HCT116 (cell line): ENCODE results near the gene VDAC1. TPM values are rescaled to one million over a fixed set of nuclear protein-coding genes. Genes with fewer than 3 reads are reported as not detected.

Source experiments
- ATAC-seq: fragments of 200-7000 bp; cut with Tn5 transposase; 2 replicates; pipeline ENCODE4 v1.9.1; 2020; ENCODE audit warnings: mild to moderate bottlenecking, moderate library complexity
- BruUV-seq: library from RNA; stranded (reverse); fragments of 400-500 nt; replicated peaks from 2 replicates; lab custom pipeline; 2021; lab: Mats Ljungman, UMichigan
- CTCF ChIA-PET: fragments of 300-600 bp; sonication (Branson Sonifier 250); formaldehyde crosslinking; loops from one replicate; lab custom pipeline; 2021; ENCODE audit warnings: antibody characterized with exemption; lab: Charles Lee
- POLR2A ChIA-PET: fragments of 300-600, 350-600 bp; sonication (Branson Sonifier 250); formaldehyde crosslinking; loops from one replicate; lab custom pipeline; 2021; ENCODE audit warnings: antibody characterized with exemption; lab: Charles Lee
- RAD21 ChIA-PET, 2 experiments: fragments of 300-600 bp; sonication (Branson Sonifier 250); formaldehyde crosslinking; loops; one replicate each; lab custom pipeline; 2023; ENCODE audit warnings: low total read pairs in 2 of 2; ENCODE audit not compliant: uncharacterized antibody in 2 of 2, unreplicated experiment in 2 of 2, low non-redundant PET in 1 of 2; lab: Charles Lee
- DNase-seq: peaks from one replicate; pipeline ENCODE4 v3.0.0-alpha.2; 2010; ENCODE audit warnings: low read depth, low spot score
- H2AFZ ChIP-seq: fragments of 200-600 bp; shearing (Covaris generic), sonication (generic); 2 replicates; pipeline ENCODE4 v1.6.1; 2017; ENCODE audit warnings: low read depth, mixed run types, mixed read lengths, antibody characterized with exemption, low read length; ENCODE audit not compliant: poor library complexity, severe bottlenecking
- H3K27ac ChIP-seq: 2 replicates; pipeline ENCODE4 v1.5.1; 2012; ENCODE audit warnings: low read depth, low read length
- H3K27me3 ChIP-seq: fragments of 200-600 bp; sonication (generic); 2 replicates; pipeline ENCODE4 v1.6.1; 2016; ENCODE audit warnings: mixed run types, low read length, mixed read lengths; ENCODE audit not compliant: insufficient read depth
- H3K36me3 ChIP-seq, 2 experiments: fragments of 200-500 bp in 1 of 2; fragments of 200-600 bp in 1 of 2; sonication (Bioruptor generic) in 1 of 2; sonication (generic) in 1 of 2; 2 replicates each; pipeline versions ENCODE4 v1.5.1 to v1.6.1; 2014 to 2016; ENCODE audit warnings: low read length in 2 of 2, inconsistent platforms in 1 of 2, mixed read lengths in 1 of 2, mixed run types in 1 of 2; ENCODE audit not compliant: insufficient read depth in 2 of 2, control insufficient read depth in 1 of 2
- H3K4me1 ChIP-seq, 2 experiments: fragments of 200-600 bp in 1 of 2; sonication (generic) in 1 of 2; 2 replicates each; pipeline versions ENCODE4 v1.5.1 to v1.6.1; 2012 to 2017; ENCODE audit warnings: low read length in 2 of 2, inconsistent platforms in 1 of 2, mild to moderate bottlenecking in 1 of 2, mixed read lengths in 1 of 2, mixed run types in 1 of 2, moderate library complexity in 1 of 2; ENCODE audit not compliant: insufficient read depth in 2 of 2, control insufficient read depth in 1 of 2
- H3K4me2 ChIP-seq: fragments of 200-600 bp; sonication (generic); 2 replicates; pipeline ENCODE4 v1.6.1; 2017; ENCODE audit warnings: mixed run types, low read length, mixed read lengths
- H3K4me3 ChIP-seq, 2 experiments: fragments of 200-600 bp in 1 of 2; sonication (generic) in 1 of 2; replicated peaks in 1 of 2; 2 replicates each; pipeline ENCODE4 v1.5.1; 2011 to 2016; ENCODE audit warnings: low read length in 2 of 2, control low read depth in 1 of 2, low read depth in 1 of 2, mild to moderate bottlenecking in 1 of 2, mixed read lengths in 1 of 2, mixed run types in 1 of 2
- H3K79me2 ChIP-seq: fragments of 200-600 bp; sonication (generic); 2 replicates; pipeline ENCODE4 v1.6.1; 2017; ENCODE audit warnings: mild to moderate bottlenecking, mixed run types, low read length, moderate library complexity, mixed read lengths; ENCODE audit not compliant: insufficient read depth
- H3K9ac ChIP-seq: fragments of 200-600 bp; sonication (generic); 2 replicates; pipeline ENCODE4 v1.6.1; 2016; ENCODE audit warnings: low read length, mixed read lengths
- H3K9me2 ChIP-seq: fragments of 200-600 bp; sonication (generic), shearing (Covaris generic); 2 replicates; pipeline ENCODE4 v1.6.1; 2017; ENCODE audit warnings: mixed run types, mild to moderate bottlenecking, moderate library complexity; ENCODE audit not compliant: insufficient read depth
- H3K9me3 ChIP-seq, 2 experiments: fragments of 200-500 bp in 1 of 2; fragments of 200-600 bp in 1 of 2; sonication (Bioruptor generic) in 1 of 2; sonication (generic) in 1 of 2; 2 replicates each; pipeline ENCODE4 v1.6.1; 2014 to 2017; ENCODE audit warnings: low read length in 2 of 2, mixed read lengths in 2 of 2, inconsistent platforms in 1 of 2, low read depth in 1 of 2, mild to moderate bottlenecking in 1 of 2, mixed run types in 1 of 2, moderate library complexity in 1 of 2; ENCODE audit not compliant: control insufficient read depth in 1 of 2, insufficient read depth in 1 of 2
- H4K20me1 ChIP-seq: fragments of 200-600 bp; sonication (generic), shearing (Covaris generic); 2 replicates; pipeline ENCODE4 v1.6.1; 2017; ENCODE audit warnings: mixed run types, mild to moderate bottlenecking, moderate library complexity; ENCODE audit not compliant: insufficient read depth
- ATF3 ChIP-seq: IDR thresholded peaks from 2 replicates; pipeline ENCODE4 v1.6.1; 2012
- CBX3 ChIP-seq: IDR thresholded peaks from 2 replicates; pipeline ENCODE4 v1.6.1; 2012; ENCODE audit warnings: low read depth
- CEBPB ChIP-seq: IDR thresholded peaks from 2 replicates; pipeline ENCODE4 v1.6.1; 2012; ENCODE audit warnings: low read depth
- CTCF ChIP-seq, 3 experiments: fragments of 200-600 bp in 1 of 3; sonication (generic) in 1 of 3; IDR thresholded peaks in 2 of 3; conservative IDR thresholded peaks in 1 of 3; 2 replicates each; pipeline ENCODE4 v1.5.1; 2012 to 2017; ENCODE audit warnings: low read depth in 2 of 3, low read length in 2 of 3, antibody characterized with exemption in 1 of 3, borderline replicate concordance in 1 of 3, control low read depth in 1 of 3, mild to moderate bottlenecking in 1 of 3, mixed read lengths in 1 of 3, mixed run types in 1 of 3, moderate library complexity in 1 of 3; ENCODE audit not compliant: insufficient read depth in 1 of 3
- ELF1 ChIP-seq: IDR thresholded peaks from 2 replicates; pipeline ENCODE4 v1.6.1; 2012; ENCODE audit warnings: low read depth, borderline replicate concordance
- EZH2phosphoT487 ChIP-seq: fragments of 200-600 bp; IDR thresholded peaks from 2 replicates; pipeline ENCODE4 v1.6.1; 2018; ENCODE audit warnings: antibody characterized with exemption, borderline replicate concordance
- FOSL1 ChIP-seq: IDR thresholded peaks from 2 replicates; pipeline ENCODE4 v1.6.1; 2012; ENCODE audit warnings: low read depth
- JUND ChIP-seq: IDR thresholded peaks from 2 replicates; pipeline ENCODE4 v1.6.1; 2012
- MAX ChIP-seq: IDR thresholded peaks from 2 replicates; pipeline ENCODE4 v1.6.1; 2012
- POLR2A ChIP-seq: IDR thresholded peaks from 2 replicates; pipeline ENCODE4 v1.7.0; 2011; ENCODE audit warnings: borderline replicate concordance; ENCODE audit not compliant: insufficient read depth, insufficient read length; ENCODE audit errors: extremely low read depth
- POLR2AphosphoS5 ChIP-seq: IDR thresholded peaks from 2 replicates; pipeline ENCODE4 v1.6.1; 2011; ENCODE audit warnings: mild to moderate bottlenecking, low read depth, low read length, moderate library complexity
- RAD21 ChIP-seq: IDR thresholded peaks from 2 replicates; pipeline ENCODE4 v1.6.1; 2012; ENCODE audit warnings: low read depth, mild to moderate bottlenecking
- SIN3A ChIP-seq: IDR thresholded peaks from 2 replicates; pipeline ENCODE4 v1.6.1; 2012; ENCODE audit warnings: low read depth
- SP1 ChIP-seq: IDR thresholded peaks from 2 replicates; pipeline ENCODE4 v1.6.1; 2012; ENCODE audit warnings: low read depth
- SRF ChIP-seq: IDR thresholded peaks from 2 replicates; pipeline ENCODE4 v1.6.1; 2012; ENCODE audit warnings: low read depth
- ZNF274 ChIP-seq: fragments of 200-500 bp; sonication (Bioruptor generic); IDR thresholded peaks from 2 replicates; pipeline ENCODE4 v1.6.1; 2014; ENCODE audit warnings: mild to moderate bottlenecking, low read depth, low read length, inconsistent platforms
- intact Hi-C: fragments of 100-400 bp; cut with micrococcal nuclease; formaldehyde crosslinking; loops from 2 replicates; pipeline ENCODE4 v1.10.0; 2022
- total RNA-seq: library from RNA; stranded (reverse); gene quantifications from one replicate; pipeline ENCODE4 v1.2.1, GENCODE V29; 2021; ENCODE audit not compliant: unreplicated experiment
- TF ChIP-seq, protein P1 (sequence below): IDR thresholded peaks from 2 replicates; pipeline ENCODE4 v1.6.1; 2011; ENCODE audit warnings: mild to moderate bottlenecking, low read length, moderate library complexity; ENCODE audit not compliant: insufficient replicate concordance; ENCODE audit errors: extremely low read depth
- TF ChIP-seq, protein P2 (sequence below): IDR thresholded peaks from 2 replicates; pipeline ENCODE4 v1.6.1; 2012; ENCODE audit warnings: low read depth

Gene VDAC1
- total RNA-seq, 1 experiment from 2014 or later: 269 TPM

DNA sequence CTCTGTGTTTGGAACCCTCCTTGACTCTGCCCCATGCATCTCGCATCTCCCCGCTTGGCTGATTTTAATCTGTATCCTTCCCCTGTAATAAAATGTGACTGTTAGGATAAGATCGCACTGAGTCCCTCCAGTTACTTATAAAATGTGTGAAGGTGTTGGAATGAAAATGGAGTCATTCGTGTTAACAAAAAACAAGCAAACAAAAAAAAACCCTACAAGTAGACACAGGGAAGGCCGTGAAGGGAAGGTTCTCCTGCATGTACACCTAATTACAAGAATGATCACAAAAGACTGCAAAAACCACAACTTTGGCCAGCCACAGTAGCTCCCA lies 14.2 kb upstream of the VDAC1 start:
- ATAC-seq: no peak
- H3K9me2 ChIP-seq: no peaks in the 10 kb centered on the region
- H2AFZ ChIP-seq: no peak overlapping the region
- no peak overlapping the region for H3K9ac ChIP-seq
- ChIA-PET POLR2A (no interaction called here), CTCF (interaction anchor here (1.1 kb wide), 1 partner anchor 21 kb away, joined by 4 read pairs; no protein-coding TSS in a partner anchor), RAD21 (no interaction called here)
- H3K36me3 ChIP-seq: no peaks in the 10 kb centered on the region
- no peak overlapping the region for H3K27ac ChIP-seq
- intact Hi-C loops: no loop called here
- no peaks in the 10 kb centered on the region for H4K20me1 ChIP-seq
- no peaks in the 10 kb centered on the region for H3K9me3 ChIP-seq
- no peak for DNase-seq
- no peaks in the 10 kb centered on the region for H3K27me3 ChIP-seq
- no peak overlapping the region for H3K4me3 ChIP-seq
- TF ChIP-seq CTCF (IDR thresholded peaks at IDR 0.05 in 2 of 3, conservative IDR thresholded peaks at IDR 0.05 in 1 of 3; ENCODE audit: borderline replicate concordance in 1 of 3, insufficient read depth in 1 of 3, low read depth in 2 of 3, low read length in 2 of 3): no peak
- TF ChIP-seq POLR2A: no peak
- TF ChIP-seq, protein P1, sequence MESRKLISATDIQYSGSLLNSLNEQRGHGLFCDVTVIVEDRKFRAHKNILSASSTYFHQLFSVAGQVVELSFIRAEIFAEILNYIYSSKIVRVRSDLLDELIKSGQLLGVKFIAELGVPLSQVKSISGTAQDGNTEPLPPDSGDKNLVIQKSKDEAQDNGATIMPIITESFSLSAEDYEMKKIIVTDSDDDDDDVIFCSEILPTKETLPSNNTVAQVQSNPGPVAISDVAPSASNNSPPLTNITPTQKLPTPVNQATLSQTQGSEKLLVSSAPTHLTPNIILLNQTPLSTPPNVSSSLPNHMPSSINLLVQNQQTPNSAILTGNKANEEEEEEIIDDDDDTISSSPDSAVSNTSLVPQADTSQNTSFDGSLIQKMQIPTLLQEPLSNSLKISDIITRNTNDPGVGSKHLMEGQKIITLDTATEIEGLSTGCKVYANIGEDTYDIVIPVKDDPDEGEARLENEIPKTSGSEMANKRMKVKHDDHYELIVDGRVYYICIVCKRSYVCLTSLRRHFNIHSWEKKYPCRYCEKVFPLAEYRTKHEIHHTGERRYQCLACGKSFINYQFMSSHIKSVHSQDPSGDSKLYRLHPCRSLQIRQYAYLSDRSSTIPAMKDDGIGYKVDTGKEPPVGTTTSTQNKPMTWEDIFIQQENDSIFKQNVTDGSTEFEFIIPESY: no peak
- no peak for TF ChIP-seq JUND
- TF ChIP-seq ATF3: no peak
- no peak for TF ChIP-seq CEBPB
- TF ChIP-seq CBX3: no peak
- TF ChIP-seq, protein P2, sequence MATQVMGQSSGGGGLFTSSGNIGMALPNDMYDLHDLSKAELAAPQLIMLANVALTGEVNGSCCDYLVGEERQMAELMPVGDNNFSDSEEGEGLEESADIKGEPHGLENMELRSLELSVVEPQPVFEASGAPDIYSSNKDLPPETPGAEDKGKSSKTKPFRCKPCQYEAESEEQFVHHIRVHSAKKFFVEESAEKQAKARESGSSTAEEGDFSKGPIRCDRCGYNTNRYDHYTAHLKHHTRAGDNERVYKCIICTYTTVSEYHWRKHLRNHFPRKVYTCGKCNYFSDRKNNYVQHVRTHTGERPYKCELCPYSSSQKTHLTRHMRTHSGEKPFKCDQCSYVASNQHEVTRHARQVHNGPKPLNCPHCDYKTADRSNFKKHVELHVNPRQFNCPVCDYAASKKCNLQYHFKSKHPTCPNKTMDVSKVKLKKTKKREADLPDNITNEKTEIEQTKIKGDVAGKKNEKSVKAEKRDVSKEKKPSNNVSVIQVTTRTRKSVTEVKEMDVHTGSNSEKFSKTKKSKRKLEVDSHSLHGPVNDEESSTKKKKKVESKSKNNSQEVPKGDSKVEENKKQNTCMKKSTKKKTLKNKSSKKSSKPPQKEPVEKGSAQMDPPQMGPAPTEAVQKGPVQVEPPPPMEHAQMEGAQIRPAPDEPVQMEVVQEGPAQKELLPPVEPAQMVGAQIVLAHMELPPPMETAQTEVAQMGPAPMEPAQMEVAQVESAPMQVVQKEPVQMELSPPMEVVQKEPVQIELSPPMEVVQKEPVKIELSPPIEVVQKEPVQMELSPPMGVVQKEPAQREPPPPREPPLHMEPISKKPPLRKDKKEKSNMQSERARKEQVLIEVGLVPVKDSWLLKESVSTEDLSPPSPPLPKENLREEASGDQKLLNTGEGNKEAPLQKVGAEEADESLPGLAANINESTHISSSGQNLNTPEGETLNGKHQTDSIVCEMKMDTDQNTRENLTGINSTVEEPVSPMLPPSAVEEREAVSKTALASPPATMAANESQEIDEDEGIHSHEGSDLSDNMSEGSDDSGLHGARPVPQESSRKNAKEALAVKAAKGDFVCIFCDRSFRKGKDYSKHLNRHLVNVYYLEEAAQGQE: no peak
- TF ChIP-seq EZH2phosphoT487: no peak
- TF ChIP-seq ZNF274: no peak
- no peak for TF ChIP-seq SRF
- TF ChIP-seq MAX: no peak
- TF ChIP-seq RAD21: no peak
- no peak for TF ChIP-seq POLR2AphosphoS5
- no peak for TF ChIP-seq ELF1
- no peak for TF ChIP-seq FOSL1
- no peak for TF ChIP-seq SIN3A
- TF ChIP-seq SP1: no peak
- H3K4me2 ChIP-seq: no peak overlapping the region
- no TSS peak for BruUV-seq
- H3K79me2 ChIP-seq: no peaks in the 10 kb centered on the region
- peaks cover 0 to 7% of the 10 kb centered on the region in 2 experiments; a peak in 1 of 4 replicates for H3K4me1 ChIP-seq
